ENCODE data around the gene GPR162.
A peak's percentile ranks its signal among the peaks of the same experiment; 100 is the strongest.

The GPR162 gene

GRCh38 chr12:6823182-6824084 is 1.8 kb downstream of the GPR162 start:
- TF ChIP-seq CTCF (IDR thresholded peaks at IDR 0.05; ENCODE audit: extremely low read depth, missing control alignments), result no peak
- no peak for DNase-seq (ENCODE audit: low spot score)

GRCh38 chr12:6824085-6824775 is 2.6 kb downstream of the GPR162 start:
- TF ChIP-seq CTCF (IDR thresholded peaks at IDR 0.05; ENCODE audit: extremely low read depth, missing control alignments), result no peak
- no peak for DNase-seq (ENCODE audit: low spot score)

DNA sequence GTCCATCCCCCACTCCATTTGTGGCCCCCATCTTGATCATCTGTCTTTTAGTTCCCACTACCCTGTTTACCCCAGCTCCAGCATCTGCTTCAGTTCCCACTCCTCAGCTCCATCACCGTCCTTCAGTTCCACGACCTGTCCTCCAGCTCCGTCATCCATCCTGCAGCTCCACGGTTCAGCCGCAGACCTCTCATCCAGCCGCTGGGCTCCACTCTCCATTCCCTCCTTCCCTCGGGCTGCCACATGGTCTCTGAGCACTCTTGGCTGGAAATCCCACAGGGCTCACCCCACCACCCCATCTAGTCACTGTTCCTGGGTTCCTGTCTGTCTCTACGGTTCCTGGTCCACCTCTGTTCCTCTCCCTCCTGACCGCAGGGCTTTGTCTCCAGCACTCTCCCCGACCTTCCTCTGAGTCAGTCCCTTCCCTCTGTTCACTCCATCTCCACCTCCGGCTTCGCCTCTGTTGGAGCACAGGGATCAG is 3.3 kb downstream of the GPR162 start:
- TF ChIP-seq CTCF (IDR thresholded peaks at IDR 0.05; ENCODE audit: extremely low read depth, missing control alignments), result no peak
- DNase-seq (ENCODE audit: low spot score), result no peak

DNA sequence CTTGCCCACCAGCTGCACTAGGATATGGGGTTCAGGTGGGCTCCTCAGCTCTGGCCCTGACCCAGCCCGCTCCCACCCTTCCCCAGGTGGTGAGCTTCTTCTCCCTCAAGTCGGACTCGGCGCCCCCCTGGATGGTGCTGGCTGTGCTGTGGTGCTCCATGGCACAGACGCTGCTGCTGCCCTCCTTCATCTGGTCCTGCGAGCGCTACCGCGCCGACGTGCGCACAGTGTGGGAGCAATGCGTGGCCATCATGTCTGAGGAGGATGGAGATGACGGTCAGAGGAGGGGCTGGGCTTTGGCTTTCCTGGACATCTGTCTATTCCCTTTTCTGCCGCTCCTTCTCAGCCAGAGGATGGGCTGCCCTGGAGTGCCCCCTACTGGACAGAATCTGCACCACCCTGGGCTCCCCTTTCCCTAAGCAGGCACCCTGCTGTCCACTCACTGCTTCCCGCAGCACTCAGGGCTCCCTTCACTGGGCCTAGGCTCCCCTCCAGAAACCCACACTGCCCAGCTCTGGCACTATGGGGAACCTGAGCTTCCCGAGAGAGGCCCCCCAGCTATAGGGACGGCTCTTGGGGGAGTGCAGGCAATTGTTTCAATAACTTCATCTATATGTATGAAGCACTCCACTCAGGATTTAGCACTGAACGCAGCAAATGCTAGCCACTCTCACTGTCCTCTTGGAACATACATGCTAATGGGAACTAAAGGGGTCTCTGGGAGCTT is 3.9 kb downstream of the GPR162 start:
- peak; percentile 88 for TF ChIP-seq CTCF (IDR thresholded peaks at IDR 0.05; ENCODE audit: extremely low read depth, missing control alignments)
- peak; percentile 94 for DNase-seq (ENCODE audit: low spot score)

DNA sequence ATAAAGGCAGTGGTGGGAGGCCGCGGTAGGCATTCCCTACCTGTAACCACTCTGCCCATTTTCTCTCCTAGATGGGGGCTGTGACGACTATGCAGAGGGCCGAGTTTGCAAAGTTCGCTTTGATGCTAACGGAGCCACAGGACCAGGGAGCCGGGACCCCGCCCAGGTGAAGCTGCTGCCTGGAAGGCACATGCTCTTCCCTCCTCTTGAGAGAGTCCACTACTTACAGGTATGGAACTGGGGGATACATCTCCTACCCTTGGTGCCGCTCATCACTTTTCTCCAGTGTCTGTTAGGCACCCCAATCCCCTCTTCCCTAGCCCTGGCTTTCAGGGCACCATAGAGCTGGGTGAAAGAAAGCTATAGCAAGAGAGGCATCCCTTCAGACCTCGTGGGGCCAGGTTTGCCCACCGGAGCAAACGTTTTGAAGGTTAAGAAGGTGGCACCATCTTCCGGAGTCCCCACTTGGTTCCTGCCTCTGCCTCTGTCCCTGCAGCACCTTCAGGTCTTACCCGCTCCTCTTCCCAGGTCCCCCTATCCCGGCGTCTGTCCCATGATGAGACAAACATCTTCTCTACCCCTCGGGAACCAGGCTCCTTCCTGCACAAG is 4.6 kb downstream of the GPR162 start:
- DNase-seq (ENCODE audit: low spot score), result no peak
- no peak for TF ChIP-seq CTCF (IDR thresholded peaks at IDR 0.05; ENCODE audit: extremely low read depth, missing control alignments)

DNA sequence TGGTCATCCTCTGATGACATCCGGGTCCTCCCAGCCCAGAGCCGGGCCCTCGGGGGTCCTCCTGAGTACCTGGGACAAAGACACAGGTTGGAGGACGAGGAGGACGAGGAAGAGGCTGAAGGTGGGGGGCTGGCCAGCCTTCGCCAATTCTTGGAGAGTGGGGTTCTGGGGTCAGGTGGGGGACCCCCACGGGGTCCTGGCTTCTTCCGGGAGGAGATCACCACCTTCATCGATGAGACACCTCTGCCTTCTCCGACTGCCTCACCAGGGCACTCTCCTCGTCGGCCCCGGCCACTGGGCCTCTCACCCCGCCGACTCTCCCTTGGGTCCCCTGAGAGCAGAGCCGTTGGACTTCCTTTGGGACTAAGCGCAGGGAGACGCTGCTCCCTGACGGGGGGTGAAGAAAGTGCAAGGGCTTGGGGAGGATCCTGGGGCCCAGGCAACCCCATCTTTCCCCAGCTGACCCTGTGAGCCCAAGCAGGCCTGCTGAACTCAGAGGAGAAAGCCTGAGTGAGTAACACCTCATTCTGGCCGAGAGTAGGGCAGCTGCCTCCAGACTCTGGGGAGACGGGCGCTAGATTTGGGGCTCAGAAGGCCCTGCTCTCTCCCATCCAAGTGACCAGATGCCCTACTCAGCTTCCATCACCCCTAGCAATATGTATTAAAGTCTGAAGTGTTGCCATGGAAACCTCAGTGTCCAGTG is 5.3 kb downstream of the GPR162 start:
- TF ChIP-seq CTCF (IDR thresholded peaks at IDR 0.05; ENCODE audit: extremely low read depth, missing control alignments), result no peak
- DNase-seq (ENCODE audit: low spot score), result no peak

Measured in GM20000 (cell line).